G401 (cell line): ENCODE results near the gene PARD3B. TPM values are rescaled to one million over a fixed set of nuclear protein-coding genes. Genes with fewer than 3 reads are reported as not detected.

ENCODE experiments used
- DNase-seq: peaks from one replicate; pipeline ENCODE4 v3.0.0-alpha.2; 2015; ENCODE audit warnings: low spot score
- in situ Hi-C: cut with HindIII; loops from 2 replicates; pipeline ENCODE4 v1.10.0; 2016; ENCODE audit warnings: low sequenced_read_pairs, mixed read lengths
- total RNA-seq: library from RNA; depleted of rRNA; stranded (reverse); fragments of >200 nt; shearing (Covaris generic); gene quantifications from 2 replicates; pipeline ENCODE4 v1.2.3, GENCODE V29; 2014

Gene PARD3B
- total RNA-seq, 1 experiment from 2014 or later: 2.2 TPM

DNA sequence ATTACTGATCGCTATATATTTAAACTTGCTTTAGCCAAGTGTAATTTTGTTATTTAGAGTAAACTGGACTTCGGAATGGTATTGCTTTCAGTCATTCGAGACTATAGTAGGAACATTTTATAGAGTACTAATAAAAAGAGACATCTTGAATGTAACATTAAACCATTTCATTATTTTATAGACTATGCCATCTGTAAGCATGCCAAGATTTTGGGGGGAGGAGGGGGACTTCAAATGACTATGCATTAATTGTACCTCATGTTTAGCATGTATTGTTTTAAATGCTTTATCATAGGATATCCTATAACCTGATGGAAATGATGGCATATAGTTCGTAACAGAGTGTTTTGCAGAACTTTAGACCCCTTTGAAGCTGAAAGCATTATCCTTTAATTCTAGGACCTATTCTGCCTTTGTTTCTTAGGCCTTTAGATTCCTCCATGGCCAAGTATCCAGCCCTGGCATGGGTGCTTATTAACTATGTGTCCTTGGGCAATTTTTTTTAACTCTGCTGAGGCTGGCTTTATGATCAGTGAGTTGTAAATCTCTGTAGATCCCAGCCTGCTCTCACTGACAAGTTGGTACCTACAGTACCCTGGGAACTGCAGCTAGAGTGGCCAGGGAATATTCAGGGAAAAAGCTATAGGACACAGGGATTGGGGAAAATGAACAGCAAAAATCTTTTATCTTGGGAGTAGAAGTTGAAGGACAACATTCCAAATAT lies 93.4 kb downstream of the PARD3B start:
- in situ Hi-C loops: no loop called here
- DNase-seq: no peak

DNA sequence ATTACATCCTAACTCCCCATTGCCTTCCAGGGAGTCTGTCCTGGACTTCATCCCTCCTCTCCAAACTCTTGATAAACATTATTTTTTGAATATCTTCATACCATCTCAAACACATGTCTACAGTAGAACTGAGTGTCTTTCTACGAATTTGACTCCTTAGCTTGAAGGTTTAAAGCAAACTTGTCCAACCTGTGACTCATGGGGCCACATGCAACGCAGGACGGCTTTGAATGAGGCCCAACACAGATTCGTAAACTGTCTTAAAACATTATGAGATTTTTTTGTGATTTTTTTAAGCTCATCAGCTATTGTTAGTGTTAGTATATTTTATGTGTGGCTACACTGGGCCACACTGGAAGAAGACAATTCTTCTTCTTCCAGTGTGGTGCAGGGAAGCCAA lies 98.1 kb downstream of the PARD3B start:
- DNase-seq: no peak
- in situ Hi-C loops: no loop called here

DNA sequence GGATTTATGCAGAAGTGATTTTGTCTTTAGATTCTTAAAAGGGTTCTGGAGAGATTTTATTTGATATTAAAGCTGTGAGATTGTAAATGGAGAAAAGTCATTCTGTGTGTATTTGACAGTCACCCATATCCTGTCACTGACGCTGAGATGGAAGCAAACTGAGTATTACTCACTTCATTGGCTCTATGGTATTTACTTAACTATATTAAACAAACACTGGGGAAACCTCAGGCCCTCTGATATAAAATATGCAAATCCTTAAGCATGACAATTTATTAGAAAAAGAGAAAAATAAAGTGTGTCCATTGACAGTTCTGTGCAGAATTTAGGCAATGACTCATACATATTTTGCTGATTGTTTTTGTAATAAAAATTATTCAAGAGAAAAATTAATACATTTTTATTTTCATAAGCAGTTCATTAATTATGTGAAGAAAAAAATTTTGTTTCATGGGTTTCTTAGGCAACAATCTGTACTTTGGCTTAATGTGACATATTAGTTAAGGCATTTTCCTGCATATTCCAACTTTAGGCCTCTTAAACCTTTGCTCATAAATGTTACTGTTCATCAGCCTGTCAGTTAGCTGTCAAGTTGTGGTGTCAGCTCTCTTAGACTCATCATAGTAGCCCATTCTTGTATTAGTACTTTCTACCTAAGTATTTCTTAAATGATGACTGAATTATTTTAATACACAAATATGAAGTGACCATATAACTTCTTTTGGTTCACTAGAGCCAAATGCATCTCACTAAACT lies 99.9 kb downstream of the PARD3B start:
- in situ Hi-C loops: no loop called here
- DNase-seq: no peak

DNA sequence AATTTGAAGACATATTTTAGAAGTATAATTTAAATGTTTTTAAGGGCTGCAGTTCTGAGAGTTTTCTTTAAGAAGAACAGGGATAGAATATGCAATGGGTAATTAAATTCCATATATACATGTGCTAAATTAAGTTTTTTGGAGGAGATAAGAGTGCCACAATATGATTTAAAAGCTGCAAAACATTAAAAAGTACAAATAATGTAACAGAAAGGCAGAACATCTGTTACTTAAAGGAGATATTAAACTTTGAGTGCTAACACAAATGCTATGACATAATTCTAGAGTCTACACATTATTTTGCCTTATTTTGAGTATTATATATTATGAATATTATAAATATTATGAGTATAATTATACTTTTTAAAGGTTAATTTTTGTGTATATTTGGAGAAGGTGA lies 102.4 kb downstream of the PARD3B start:
- DNase-seq: no peak
- in situ Hi-C loops: no loop called here

DNA sequence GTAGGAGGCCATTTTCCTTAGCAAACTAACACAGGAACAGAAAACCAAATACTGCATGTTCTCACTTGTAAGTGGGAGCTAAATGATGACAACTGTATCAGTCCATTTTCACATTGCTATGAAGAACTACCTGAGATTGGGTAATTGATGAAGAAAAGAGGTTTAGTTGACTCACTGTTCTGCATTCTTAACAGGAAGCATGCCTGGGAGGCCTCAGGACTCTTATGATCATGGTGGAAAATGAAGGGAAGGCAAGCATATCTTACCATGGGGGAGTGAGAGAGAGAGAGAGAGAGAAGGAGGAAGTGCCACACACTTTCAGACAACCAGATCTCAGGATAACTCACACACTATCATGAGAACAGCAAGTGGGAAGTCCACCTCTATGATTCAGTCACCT lies 105.3 kb downstream of the PARD3B start:
- in situ Hi-C loops: no loop called here
- DNase-seq: no peak

DNA sequence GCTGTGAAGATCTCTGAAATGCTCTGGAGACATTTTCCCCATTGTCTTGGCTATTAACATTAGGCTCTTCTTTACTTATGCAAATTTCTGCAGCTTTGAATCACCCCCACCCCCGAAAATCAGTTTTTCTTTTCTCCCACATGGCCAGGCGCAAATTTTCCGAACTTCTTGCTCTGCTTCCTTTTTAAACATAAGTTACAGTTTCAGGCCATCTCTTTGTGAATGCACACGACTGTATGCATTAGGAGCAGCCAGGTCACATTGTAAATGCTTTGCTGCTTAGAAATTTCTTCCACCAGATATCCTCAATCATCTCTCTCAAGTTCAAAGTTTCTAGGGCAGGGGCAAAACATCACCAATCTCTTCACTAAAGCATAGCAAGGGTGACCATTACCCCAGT lies 106.8 kb downstream of the PARD3B start:
- DNase-seq: no peak
- in situ Hi-C loops: no loop called here

DNA sequence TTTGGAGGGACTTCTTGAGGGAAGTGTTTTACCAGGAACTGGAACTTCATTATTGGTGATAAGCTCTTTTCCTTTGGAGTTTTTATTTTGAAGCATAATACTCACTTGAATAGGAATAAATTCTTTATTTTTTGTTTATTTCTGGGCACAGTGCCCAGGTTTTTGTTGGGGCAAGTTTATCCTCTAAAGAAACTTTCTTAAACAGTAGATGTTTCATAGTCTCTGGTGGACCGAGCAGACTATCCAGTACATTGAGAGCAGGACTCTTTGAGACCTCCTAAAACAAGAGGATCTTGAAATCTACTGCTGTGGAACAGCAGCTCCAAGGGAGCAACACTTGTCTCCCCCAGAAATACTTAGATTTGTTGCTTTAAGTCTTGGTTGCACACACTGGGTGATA lies 109.4 kb downstream of the PARD3B start:
- in situ Hi-C loops: no loop called here
- DNase-seq: no peak

DNA sequence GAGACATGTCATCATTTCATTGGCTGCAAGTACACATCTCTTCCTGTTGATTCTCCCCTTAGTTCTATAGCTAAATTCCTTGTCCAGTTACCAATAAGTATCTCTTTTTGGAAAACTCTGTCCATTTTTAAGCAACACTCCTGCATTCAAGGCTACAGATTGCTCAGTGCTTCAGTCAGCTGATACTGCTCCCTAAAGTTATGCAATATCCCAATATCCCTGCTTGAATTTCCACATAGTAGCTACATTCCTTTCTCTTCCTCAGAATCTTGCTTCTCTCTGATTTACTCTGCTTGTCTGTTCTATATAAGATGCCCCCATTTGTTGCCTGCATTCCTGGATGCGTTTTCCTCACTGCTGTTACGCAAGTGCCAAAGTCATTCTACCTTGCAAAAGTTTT lies 109.8 kb downstream of the PARD3B start:
- in situ Hi-C loops: no loop called here
- no peak for DNase-seq

DNA sequence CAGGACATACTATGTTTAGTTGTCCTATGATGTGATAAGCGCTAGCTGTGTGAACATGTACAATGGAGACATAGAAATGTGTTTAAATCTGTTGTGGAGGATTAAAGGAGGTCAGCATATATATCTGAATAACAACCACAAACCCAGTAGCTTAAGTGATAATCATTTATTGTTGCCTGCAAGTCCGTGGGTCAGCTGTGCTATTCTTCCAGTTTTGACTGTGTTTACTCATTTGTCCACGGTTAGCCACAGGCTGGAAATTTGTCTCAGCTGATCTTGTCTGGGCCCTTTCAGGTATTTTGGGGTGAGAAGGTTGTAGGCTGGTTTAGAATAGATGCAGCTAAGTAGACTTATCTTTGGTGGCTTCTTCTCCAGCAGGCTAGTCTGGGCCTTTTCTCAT lies 110.4 kb downstream of the PARD3B start:
- in situ Hi-C loops: no loop called here
- DNase-seq: no peak

DNA sequence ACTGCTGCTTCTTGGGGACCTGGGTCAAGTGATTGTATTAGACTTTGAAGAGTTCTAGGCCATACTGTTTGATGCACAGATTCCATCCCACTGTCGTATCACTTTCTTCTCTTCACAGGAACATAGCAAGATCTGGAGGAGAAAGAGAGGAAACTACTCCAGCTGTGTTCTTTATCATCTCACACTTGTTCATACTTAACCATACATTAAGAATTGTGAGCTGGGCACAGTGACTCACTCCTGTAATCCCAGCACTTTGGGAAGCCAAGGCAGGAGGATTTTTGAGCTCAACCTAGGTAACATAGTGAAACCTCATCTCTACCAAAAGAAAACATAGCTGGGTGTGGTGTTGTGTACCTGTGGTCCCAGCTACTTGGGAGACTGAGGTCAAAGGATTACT lies 111.7 kb downstream of the PARD3B start:
- in situ Hi-C loops: no loop called here
- no peak for DNase-seq

DNA sequence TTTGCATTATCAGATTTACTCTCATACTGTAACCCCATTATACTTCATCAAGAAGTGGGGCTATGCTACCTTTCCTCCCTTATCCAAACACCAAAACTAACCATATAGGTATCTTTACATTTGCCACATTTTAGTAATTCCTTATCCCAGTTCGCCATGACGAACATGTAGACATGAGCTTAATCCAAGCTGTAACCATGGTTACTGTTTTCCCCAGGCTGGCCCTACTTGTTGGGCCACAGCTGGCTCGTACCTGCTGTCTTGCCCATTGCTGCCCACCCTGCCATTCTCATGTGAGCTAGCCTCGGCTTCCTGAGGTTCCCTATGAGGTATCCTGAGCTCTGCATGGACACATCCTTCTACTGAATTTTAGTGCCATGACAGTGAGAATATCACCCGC lies 117.7 kb downstream of the PARD3B start:
- DNase-seq: no peak
- in situ Hi-C loops: no loop called here

DNA sequence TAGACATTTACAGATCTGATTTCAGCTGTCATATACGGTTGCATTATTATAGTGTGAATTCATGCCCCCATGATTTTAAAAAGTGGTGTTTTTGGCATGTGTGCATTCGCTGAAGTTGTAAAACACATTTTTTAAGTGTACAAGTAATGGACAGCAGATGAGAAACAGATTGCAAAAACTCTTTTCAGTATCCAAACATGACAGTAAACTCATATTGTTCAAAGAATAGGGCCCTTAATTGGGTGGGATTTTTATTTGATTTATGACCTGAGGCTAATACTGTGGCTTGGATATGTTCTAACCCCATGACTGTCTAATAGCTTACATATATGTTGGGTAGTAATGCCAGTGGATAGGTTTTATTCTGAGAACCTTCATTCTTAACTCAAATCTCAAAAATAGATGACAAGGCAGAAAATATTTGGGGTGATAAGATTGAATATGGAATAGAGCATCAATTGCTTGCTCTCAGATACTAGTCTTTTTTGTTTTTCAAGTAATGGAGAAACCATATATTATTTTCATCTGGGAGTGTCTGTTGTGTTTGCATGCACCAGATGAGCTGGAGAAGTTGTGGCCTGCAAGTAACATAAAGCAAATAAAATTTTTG lies 118.6 kb downstream of the PARD3B start:
- in situ Hi-C loops: no loop called here
- no peak for DNase-seq

DNA sequence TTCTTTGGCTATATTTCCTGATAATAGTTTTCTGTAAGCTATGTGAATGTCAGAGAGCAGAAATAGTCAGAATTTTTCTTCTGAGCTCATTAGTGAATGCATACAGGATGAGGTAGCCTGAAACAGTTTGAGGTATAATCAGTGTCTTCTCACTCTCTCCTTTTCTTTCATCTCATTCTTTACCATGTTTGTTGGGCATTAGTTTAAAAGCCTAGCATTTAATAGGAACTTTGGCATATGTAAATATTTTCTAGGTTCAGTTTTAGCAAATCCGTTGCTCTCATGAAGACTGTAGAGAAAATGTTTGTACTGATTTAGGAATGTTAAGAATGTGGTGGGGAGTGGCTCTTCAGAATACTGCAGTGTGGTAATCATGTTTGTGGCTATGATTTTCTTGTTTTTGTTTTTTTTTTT lies 119.4 kb downstream of the PARD3B start:
- DNase-seq: no peak
- in situ Hi-C loops: no loop called here

DNA sequence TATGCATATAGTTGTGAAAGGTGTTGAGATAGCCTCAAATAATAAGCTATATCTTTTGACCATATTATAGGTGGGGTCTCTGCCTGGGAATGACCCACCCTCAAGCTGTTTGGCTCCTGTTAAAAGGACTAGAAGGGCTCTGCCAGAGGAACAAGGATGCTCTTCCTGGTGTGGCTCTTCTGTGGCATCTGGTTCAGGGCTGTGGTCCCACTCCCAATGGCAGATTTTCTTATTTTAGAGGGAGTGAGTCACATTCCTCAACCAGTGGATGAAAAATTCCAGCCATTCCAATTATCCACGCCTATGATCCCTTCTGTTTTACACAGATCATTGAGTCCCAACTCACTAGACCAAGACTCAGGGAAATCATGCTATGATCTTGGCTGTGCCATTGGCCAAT lies 119.9 kb downstream of the PARD3B start:
- DNase-seq: no peak
- in situ Hi-C loops: no loop called here

DNA sequence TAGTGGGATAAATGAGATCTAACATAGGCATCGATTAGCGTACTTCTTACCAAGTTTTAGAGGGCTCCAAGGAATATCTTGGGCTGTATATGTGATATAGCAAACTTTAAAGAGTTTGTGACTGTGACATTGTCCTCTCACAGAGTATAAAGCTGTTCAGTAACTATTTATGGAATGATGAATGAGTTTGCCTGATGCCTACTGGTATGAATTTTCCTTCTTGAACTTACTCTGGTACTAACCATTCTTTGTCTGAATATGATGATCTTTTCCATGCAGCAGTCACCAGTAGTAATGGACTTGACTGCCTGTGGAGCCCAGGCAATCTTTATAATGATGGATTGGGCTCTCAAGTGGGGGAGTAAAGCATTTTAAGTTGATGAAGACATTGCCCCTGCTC lies 120.5 kb downstream of the PARD3B start:
- DNase-seq: no peak
- in situ Hi-C loops: no loop called here

DNA sequence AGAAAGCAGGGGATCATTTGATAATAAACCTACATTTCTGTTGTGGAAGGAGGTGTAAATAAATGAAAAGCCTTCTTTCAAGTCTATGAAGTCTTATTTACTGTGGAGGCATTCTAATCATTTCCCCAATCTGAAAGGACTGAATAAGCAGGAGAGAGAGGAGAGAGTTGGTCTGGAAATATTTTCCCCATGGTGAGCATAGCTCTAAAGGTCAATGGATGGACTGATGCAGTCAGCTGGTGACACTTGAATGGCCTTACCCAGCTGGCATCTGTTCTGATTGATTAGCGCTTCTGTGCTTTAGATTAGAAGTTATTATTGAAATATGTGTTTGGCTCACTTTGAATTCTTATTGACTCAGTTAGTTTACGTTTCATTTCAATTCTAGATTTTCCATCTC lies 122.7 kb downstream of the PARD3B start:
- no peak for DNase-seq
- in situ Hi-C loops: no loop called here

DNA sequence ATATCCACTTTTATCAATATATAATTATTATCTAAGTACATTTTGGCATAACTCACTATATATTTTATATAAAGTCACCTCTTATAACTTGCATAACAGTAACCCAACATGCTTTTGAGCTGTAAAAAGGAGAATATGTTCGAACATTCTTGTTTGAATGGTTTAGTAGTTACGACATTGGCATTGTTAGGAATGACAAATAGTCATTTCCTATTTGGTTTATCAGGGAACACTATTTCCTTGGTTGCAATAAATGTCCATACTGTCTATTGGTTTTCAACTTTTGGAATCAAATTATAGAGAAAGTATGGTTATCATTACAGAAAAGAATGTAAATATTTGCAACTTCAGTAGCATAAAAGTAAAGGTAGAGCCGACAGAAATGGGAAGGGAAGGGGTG lies 124.1 kb downstream of the PARD3B start:
- in situ Hi-C loops: no loop called here
- no peak for DNase-seq

DNA sequence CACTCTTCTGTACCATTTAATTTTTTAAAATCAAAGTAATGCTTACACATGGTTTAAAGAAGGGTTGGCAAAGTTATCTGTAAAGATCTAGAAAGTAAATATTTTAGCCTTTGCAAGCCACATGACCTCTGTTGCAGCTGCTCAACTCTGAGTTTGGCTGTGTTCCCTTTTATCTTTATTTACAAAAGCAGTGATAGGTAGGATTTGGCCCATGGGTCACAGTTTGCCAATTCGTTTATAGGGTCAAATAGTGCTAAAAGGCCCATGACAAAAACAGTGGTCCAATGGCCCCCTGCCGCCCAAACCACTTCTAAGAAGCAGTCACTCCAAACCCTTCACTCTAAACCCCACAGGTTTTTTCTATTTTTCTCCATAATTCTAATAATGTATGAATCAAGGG lies 124.8 kb downstream of the PARD3B start:
- DNase-seq: no peak
- in situ Hi-C loops: no loop called here

DNA sequence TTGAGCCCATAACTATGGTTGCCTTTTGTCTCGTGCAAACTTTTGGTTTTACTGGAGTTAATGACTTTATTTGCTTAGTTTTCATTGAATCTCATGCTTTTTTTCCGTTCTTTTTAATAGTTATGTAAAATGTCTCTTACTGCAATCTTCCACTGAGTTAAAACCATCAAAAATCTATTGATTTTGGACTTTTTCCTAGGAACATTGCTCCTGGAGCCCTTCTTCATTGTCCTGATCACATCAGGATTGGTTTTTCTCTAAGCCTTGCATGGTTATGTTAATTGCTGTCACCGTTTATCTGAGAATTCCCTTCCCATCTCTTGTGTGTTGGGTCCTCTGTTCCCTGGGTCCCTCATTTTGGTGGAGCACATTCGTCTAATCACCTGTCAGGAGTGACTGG lies 125.5 kb downstream of the PARD3B start:
- DNase-seq: no peak
- in situ Hi-C loops: no loop called here

DNA sequence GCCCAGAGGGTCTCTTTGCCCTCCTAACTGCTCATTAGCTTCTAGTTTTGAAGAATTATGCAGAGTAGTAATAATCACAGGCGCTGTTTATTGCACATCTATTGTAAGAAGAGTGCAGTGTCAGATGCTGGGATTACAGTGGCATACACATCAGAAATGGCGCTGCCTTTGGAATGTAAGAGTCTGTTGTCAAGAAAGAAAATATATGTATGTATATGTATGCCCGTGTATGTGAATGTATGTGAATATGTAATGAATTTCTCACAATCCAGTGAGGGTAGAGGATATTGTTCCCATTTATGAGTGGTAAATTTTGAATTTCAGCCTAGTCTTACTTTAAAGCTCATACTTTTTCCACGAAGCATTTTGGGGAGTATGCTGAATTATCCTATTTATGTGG lies 127.5 kb downstream of the PARD3B start:
- no peak for DNase-seq
- in situ Hi-C loops: no loop called here

DNA sequence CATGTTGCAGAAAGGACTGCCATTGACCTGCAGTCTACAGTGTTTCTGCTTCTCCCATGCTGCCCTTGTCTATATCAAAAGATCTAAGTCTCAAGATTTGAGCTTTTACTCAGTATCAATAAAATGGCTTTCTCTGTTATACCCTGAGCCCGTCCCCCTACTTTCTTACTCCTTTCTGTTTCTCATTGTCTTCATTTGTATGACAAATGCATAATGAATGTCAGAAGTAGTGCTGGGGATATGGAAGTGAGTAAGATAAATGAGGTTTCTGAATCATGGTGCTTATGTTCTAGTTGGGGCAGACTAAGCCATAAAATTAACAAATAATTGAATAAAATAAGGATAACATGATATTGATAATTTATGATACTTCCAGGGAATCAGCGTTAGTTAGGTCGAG lies 128.6 kb downstream of the PARD3B start:
- DNase-seq: no peak
- in situ Hi-C loops: no loop called here
